A673 (cell line): ENCODE data around the gene ZNF490. TPM values are rescaled to one million over a fixed set of nuclear protein-coding genes. Genes with fewer than 3 reads are reported as not detected.

ENCODE experiments used
- BruUV-seq: library from RNA; stranded (reverse); fragments of 400-500 nt; replicated peaks from 2 replicates; lab custom pipeline; 2021; lab: Mats Ljungman, UMichigan
- CTCF ChIA-PET: fragments of 300-600 bp; sonication (Branson Sonifier 250); formaldehyde crosslinking; loops from one replicate; lab custom pipeline; 2022; ENCODE audit warnings: antibody characterized with exemption; lab: Charles Lee
- POLR2A ChIA-PET: fragments of 300-600 bp; sonication (Branson Sonifier 250); formaldehyde crosslinking; loops from one replicate; lab custom pipeline; 2022; ENCODE audit warnings: antibody characterized with exemption; ENCODE audit not compliant: low non-redundant PET; lab: Charles Lee
- DNase-seq: peaks from one replicate; pipeline ENCODE4 v3.0.0-alpha.2; 2015; ENCODE audit warnings: low spot score
- H3K27ac ChIP-seq: fragments of 200-600 bp; sonication (generic); 2 replicates; pipeline ENCODE4 v1.5.1; 2016; ENCODE audit warnings: mixed run types, low read depth, mild to moderate bottlenecking, mixed read lengths, antibody characterized with exemption, low read length; ENCODE audit not compliant: poor library complexity, severe bottlenecking
- H3K27me3 ChIP-seq: fragments of 200-600 bp; sonication (generic); replicated peaks from 2 replicates; pipeline ENCODE4 v1.6.1; 2017; ENCODE audit warnings: mixed run types, low read depth, mild to moderate bottlenecking, mixed read lengths, antibody characterized with exemption, low read length; ENCODE audit not compliant: insufficient read depth, poor library complexity
- H3K36me3 ChIP-seq: fragments of 200-600 bp; sonication (generic); 2 replicates; pipeline ENCODE4 v1.6.1; 2016; ENCODE audit warnings: mixed run types, mild to moderate bottlenecking, mixed read lengths, antibody characterized with exemption, low read length; ENCODE audit not compliant: insufficient read depth, poor library complexity, severe bottlenecking
- H3K4me1 ChIP-seq: fragments of 200-600 bp; sonication (generic); 2 replicates; pipeline ENCODE4 v1.6.1; 2017; ENCODE audit warnings: mixed run types, mild to moderate bottlenecking, mixed read lengths, antibody characterized with exemption, low read length; ENCODE audit not compliant: insufficient read depth, poor library complexity, severe bottlenecking
- H3K4me3 ChIP-seq: fragments of 200-600 bp; sonication (generic); 2 replicates; pipeline ENCODE4 v1.5.1; 2016; ENCODE audit warnings: low read depth, mixed run types, mild to moderate bottlenecking, mixed read lengths, low read length; ENCODE audit not compliant: poor library complexity, severe bottlenecking
- H3K9me3 ChIP-seq: fragments of 200-600 bp; sonication (generic); 2 replicates; pipeline ENCODE4 v1.6.1; 2016; ENCODE audit warnings: mixed run types, low read depth, mild to moderate bottlenecking, mixed read lengths, antibody characterized with exemption, low read length; ENCODE audit not compliant: poor library complexity, severe bottlenecking
- CTCF ChIP-seq: fragments of 300-800, 200-600 bp; sonication (generic); conservative IDR thresholded peaks from 2 replicates; pipeline ENCODE4 v1.5.1; 2017; ENCODE audit warnings: low read depth, mild to moderate bottlenecking, antibody characterized with exemption, low read length, moderate library complexity, mixed read lengths
- EZH2 ChIP-seq: fragments of 200-600 bp; sonication (generic); IDR thresholded peaks from 2 replicates; pipeline ENCODE4 v1.6.1; 2017; ENCODE audit warnings: borderline replicate concordance, low read depth, mild to moderate bottlenecking, mixed read lengths, antibody characterized with exemption, low read length; ENCODE audit not compliant: poor library complexity, severe bottlenecking
- intact Hi-C: fragments of 100-400 bp; cut with micrococcal nuclease; formaldehyde crosslinking; loops from one replicate; pipeline ENCODE4 v1.10.0; 2022; ENCODE audit not compliant: unreplicated experiment
- total RNA-seq: library from RNA; stranded (reverse); gene quantifications from 2 replicates; pipeline ENCODE4 v1.2.3, GENCODE V29; 2021

ZNF490 gene
- total RNA-seq, 1 experiment from 2014 or later, result 7.7 TPM

- no peak for DNase-seq
- POLR2A ChIA-PET, result no interaction called here
- no TSS peak for BruUV-seq
- no peak for TF ChIP-seq CTCF
- no peak for TF ChIP-seq EZH2
- Histone ChIP-seq H3K4me1 (no peaks in the 10 kb centered on the region), H3K4me3 (no peak overlapping the region), H3K9me3 (no peaks in the 10 kb centered on the region), H3K27ac (no peak overlapping the region), H3K27me3 (no peaks in the 10 kb centered on the region), H3K36me3 (no peaks in the 10 kb centered on the region)
- intact Hi-C loops, result no loop called here
- CTCF ChIA-PET, result no interaction called here
Measured at GRCh38 chr19:12596485-12596884, 14.1 kb downstream of the ZNF490 start.

- Histone ChIP-seq H3K9me3 (peaks cover 19% of the 10 kb centered on the region), H3K4me3 (no peak overlapping the region), H3K4me1 (no peaks in the 10 kb centered on the region), H3K27me3 (no peaks in the 10 kb centered on the region), H3K36me3 (peaks cover 16% of the 10 kb centered on the region), H3K27ac (no peak overlapping the region)
- ChIA-PET CTCF (no interaction called here), POLR2A (no interaction called here)
- no TSS peak for BruUV-seq
- TF ChIP-seq CTCF, result no peak
- no peak for TF ChIP-seq EZH2
- DNase-seq, result no peak
- intact Hi-C loops, result no loop called here
Measured at GRCh38 chr19:12581100-12581499, 29.5 kb downstream of the ZNF490 start.

- Histone ChIP-seq H3K4me1 (no peaks in the 10 kb centered on the region), H3K27me3 (no peaks in the 10 kb centered on the region), H3K27ac (no peak overlapping the region), H3K9me3 (peaks cover 19% of the 10 kb centered on the region), H3K36me3 (peaks cover 16% of the 10 kb centered on the region), H3K4me3 (no peak overlapping the region)
- no peak for TF ChIP-seq EZH2
- ChIA-PET CTCF (no interaction called here), POLR2A (no interaction called here)
- no TSS peak for BruUV-seq
- intact Hi-C loops, result no loop called here
- no peak for DNase-seq
Measured at GRCh38 chr19:12580180-12580694, 30.4 kb downstream of the ZNF490 start.

- POLR2A ChIA-PET, result interaction anchor here (0.6 kb wide), 1 partner anchor 14 kb away, joined by 8 read pairs; no protein-coding TSS in a partner anchor
- BruUV-seq, result no TSS peak
- CTCF ChIA-PET, result interaction anchor here (0.6 kb wide), 1 partner anchor 48 kb away, joined by 3 read pairs; no protein-coding TSS in a partner anchor
Measured at GRCh38 chr19:12578641-12579040, 32.0 kb downstream of the ZNF490 start.

More at GRCh38 chr19:12578641-12579040, 32.0 kb downstream of the ZNF490 start:
- Histone ChIP-seq H3K36me3 (peaks cover 16% of the 10 kb centered on the region), H3K4me1 (no peaks in the 10 kb centered on the region), H3K27me3 (no peaks in the 10 kb centered on the region), H3K27ac (no peak overlapping the region), H3K9me3 (peaks cover 19% of the 10 kb centered on the region), H3K4me3 (no peak overlapping the region)
- TF ChIP-seq CTCF, result no peak
- intact Hi-C loops, result no loop called here
- DNase-seq, result no peak
